Articular chondrocyte of knee joint (primary cell): Measurements from ENCODE around the gene ACKR3. TPM values are rescaled to one million over a fixed set of nuclear protein-coding genes. Genes with fewer than 3 reads are reported as not detected.

ENCODE experiments used
- total RNA-seq: library from RNA; depleted of rRNA; stranded (reverse); fragments of >200 nt; gene quantifications from 2 replicates; pipeline ENCODE4 v1.2.3, GENCODE V29; 2012

The ACKR3 gene
- 44.4 and 73.8 TPM in 2 replicates for total RNA-seq

GRCh38 chr2:236569573-236569973 is at the start of gene ACKR3:
TSS of gene ACKR3 (plus strand) at chr2:236569825. CDS start at chr2:236580466, 10,641 bp downstream.

